ENCODE results near the gene CENPVL2.
A peak's percentile ranks its signal among the peaks of the same experiment; 100 is the strongest.
"Not testable (repeated sequence)": the region's sequence is repeated elsewhere in the genome, so short reads cannot be mapped to it uniquely, and the experiment has no call there.

Gene CENPVL2

DNA sequence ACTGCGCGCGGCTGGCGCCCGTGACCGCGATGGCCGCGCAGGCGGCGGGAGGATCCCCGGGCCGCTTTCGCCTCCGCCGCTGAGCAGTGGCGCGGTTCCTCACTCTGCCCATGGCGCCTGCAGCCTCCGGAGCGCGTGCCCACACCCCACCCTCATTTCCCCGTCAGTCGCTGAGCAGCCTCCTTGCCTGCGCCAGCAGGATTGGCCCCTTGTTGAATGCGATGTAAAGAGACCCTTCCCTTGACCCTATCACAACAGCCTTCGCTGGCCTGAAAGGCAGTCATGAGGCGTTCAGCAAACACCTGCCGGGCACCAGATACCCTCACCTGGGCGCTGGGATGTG is at the start of gene CENPVL2:
Gene CENPVL2 (minus strand): TSS at position 112 of the 343 bp plus-strand sequence. CDS start 0 bp downstream, at position 112.
- not testable (repeated sequence) for DNase-seq (ENCODE audit: low spot score)

DNA sequence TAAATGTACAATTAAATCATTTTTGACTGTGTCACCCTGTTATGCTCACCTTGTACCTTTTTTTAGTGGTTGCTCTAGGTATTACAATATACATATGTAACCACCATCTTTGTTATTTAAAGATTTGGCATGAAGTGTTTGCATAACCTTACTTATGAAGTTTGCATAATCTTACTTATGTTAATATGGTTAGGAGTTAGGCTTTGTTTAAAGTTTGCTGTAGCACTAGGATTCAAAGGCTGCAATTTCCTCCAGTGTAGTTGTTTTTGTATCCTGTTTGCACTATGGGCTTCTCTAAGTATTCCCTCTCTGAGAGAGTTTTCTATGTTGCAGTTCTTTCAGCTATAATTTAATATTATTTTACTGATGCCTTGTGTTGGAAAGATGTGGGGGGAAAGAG is 45.6 kb upstream of the CENPVL2 start:
- no peak for DNase-seq (ENCODE audit: low spot score)

DNA sequence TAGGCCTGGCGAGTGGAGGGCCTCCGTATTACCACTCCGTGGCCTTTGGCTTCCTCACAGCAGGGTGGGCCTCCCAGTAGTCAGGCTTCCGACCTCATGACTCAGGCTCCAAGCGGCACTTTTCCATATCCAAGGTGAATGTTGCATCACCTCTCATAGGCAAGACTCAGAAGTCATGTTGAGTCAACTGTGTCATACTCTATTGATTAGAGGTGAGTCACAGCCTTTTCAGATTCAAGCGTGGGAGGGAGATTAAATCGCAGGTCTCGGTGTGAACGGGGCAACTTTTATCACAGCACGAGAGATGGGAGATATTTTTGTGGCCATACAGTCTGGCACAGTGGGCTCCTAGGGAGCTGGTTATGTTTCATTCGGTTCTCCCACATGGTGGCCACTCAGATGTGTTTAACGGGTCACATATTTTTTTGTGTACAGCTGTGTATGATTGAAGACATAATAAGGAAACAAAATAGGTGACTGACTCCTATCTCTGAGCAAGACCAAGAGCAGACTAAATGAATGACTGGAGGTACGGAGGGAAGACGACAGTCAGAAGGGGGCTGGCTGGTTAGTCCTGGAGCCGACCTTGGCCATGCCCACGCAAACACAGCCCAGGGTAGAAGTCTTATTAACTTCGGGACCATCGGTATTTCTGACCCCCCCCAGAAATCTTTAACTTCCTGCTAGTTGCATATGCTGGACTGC is 30.5 kb upstream of the CENPVL2 start:
- DNase-seq (ENCODE audit: low spot score): not testable (repeated sequence)

DNA sequence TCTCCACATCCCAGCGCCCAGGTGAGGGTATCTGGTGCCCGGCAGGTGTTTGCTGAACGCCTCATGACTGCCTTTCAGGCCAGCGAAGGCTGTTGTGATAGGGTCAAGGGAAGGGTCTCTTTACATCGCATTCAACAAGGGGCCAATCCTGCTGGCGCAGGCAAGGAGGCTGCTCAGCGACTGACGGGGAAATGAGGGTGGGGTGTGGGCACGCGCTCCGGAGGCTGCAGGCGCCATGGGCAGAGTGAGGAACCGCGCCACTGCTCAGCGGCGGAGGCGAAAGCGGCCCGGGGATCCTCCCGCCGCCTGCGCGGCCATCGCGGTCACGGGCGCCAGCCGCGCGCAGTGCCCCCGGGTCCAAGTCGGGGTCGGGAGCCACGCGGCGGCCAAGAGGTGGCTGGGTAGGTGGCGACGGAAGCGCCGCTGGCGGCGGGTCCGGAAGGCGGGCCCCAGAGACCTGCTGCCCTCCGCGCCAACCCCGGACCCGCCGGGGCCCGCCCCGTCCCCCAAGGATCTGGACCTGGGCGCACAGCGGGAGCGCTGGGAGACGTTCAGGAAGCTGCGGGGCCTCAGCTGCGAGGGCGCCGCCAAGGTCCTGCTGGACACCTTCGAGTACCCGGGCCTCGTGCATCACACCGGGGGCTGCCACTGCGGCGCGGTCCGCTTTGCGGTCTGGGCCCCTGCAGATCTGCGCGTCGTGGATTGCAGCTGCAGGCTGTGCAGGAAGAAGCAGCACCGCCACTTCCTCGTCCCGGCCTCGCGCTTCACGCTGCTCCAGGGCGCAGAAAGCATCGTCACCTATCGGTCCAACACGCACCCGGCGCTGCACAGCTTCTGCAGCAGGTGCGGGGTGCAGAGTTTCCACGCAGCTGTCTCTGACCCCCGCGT is 27.9 kb upstream of the CENPVL2 start, which contains the start of gene CENPVL1:
Gene CENPVL1 (plus strand): TSS at position 236 of the 888 bp plus-strand sequence. CDS start 0 bp downstream, at position 236.
- not testable (repeated sequence) for DNase-seq (ENCODE audit: low spot score)

GRCh38 chrX:51697397-51697796 is 14.8 kb upstream of the CENPVL2 start:
- DNase-seq (ENCODE audit: low spot score): no peak

GRCh38 chrX:51694254-51694653 is 11.6 kb upstream of the CENPVL2 start:
- DNase-seq (ENCODE audit: low spot score): no peak

GRCh38 chrX:51681808-51682719 is 567 bp downstream of the CENPVL2 start:
- not testable (repeated sequence) for DNase-seq (ENCODE audit: low spot score)

- DNase-seq (ENCODE audit: low spot score): not testable (repeated sequence)
Observed at GRCh38 chrX:51679689-51680433, 2.8 kb downstream of the CENPVL2 start.

- no peak for DNase-seq (ENCODE audit: low spot score)
Observed at GRCh38 chrX:51665981-51666380, 16.6 kb downstream of the CENPVL2 start.

DNA sequence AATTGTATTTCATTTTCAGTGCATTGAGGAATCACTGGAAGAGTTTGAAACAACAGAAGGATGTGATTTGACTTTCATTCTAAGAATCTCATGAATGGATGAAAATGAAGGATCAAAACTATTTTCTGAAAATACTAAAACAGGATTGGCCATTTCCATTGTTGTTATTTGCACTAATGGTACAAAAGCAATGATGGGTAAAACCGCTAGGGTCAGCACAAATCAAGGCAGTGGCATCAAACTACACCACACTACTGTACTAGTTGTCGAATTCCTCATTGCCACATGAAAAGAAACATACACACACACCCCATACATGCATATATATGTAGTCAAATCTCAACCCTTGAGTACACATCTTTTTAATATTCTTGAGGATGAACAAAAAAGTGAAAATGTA is 39.3 kb downstream of the CENPVL2 start:
- no peak for DNase-seq (ENCODE audit: low spot score)

DNA sequence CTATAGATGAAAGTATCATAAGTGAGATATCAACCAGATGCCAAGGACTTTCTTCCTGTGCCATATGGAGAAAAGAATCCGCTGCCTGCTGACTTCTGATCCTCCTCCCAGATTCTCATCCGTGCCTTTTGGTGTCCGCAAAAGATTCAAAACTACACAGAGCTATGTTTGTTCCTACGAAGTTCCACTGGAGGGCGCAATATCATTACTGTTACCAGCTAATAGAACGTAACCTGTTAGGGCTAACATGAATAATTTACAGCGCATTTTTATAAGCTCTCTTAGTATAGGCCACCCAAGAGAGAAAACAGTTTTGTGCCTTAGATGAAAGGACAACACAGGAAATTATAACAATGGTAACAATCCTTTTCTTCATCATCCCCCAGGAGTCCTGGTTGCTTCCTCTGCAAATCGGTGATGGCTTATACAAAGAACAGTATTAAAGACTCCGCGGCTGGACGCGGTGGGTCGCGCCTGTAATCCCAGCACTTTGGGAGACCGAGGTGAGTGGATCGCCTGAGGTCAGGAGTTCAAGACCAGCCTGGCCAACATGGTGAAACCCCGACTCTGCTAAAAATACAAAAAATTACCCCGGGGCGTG is 41.1 kb downstream of the CENPVL2 start:
- DNase-seq (ENCODE audit: low spot score): peak; percentile 24

DNA sequence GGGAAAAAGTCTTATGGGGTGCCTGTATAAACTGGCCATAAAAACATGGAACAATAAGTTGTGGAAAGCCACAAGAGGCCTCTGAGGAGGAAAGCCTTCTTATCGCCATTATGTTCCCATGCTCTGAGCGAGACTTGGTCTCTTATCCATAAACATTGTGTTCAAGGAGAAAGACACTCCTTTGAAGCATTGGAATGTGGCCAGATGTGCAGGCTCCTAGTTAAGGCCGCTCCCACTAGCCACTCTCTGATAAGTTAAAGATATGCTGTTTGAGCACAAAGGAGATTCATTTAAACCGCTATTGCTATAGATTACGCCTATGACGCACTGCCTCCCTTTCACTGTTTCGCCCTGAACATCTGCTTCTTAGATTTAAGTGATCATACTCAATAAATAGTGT is 46.1 kb downstream of the CENPVL2 start:
- DNase-seq (ENCODE audit: low spot score): not testable (repeated sequence)

All from globus pallidus (tissue), 1 donor.